ENCODE measurements around the gene P3H1. TPM values are rescaled to one million over a fixed set of nuclear protein-coding genes. Genes with fewer than 3 reads are reported as not detected.
A peak's percentile ranks its signal among the peaks of the same experiment; 100 is the strongest.

P3H1 gene
- total and polyA plus RNA-seq, 2 of the 13 experiments (the other 11 are each of a cell fraction or from before 2014, with no cell fraction given) = 64.6 to 120 TPM

GRCh38 chr1:42740851-42741580, 25.8 kb downstream of the P3H1 start (continued):
- TF ChIP-seq ZNF224 (CRISPR knock-in tag; IDR thresholded peaks at IDR 0.05) (no peak), CHCHD3 (CRISPR knock-in tag; IDR thresholded peaks at IDR 0.05) (0 out of 2 replicates have a peak, but pooled peaks have one; percentile 19), ZBTB7A (CRISPR knock-in tag; IDR thresholded peaks at IDR 0.05) (peak; percentile 33; the same call in 1 of the 2 replicates), HNRNPL (IDR thresholded peaks at IDR 0.05; ENCODE audit: low read depth, low read length) (peak; percentile 92), ZFX (CRISPR knock-in tag; IDR thresholded peaks at IDR 0.05; ENCODE audit: low read depth) (peak; percentile 34), ZNF282 (IDR thresholded peaks at IDR 0.05; ENCODE audit: partially characterized antibody) (no peak)

GRCh38 chr1:42739753-42740700, 26.8 kb downstream of the P3H1 start, which contains the start of gene CLDN19:
TSS of gene CLDN19 (minus strand) at chr1:42740236. CDS start at chr1:42740063, 173 bp downstream.
- TSS peak; percentile 47 for BruUV-seq (replicated peaks)
- no peak within 1 kb of the TSS for H3K27ac ChIP-seq (ENCODE audit: extremely low read length, insufficient read depth, low read length)
- H4K20me1 ChIP-seq (ENCODE audit: insufficient read depth, low read length) = no peaks in the 10 kb centered on the region
- DNase-seq (ENCODE audit: low spot score) (peak; percentile 73), FAIRE-seq (peak; percentile 83), ATAC-seq (peak; percentile 79)
- H3K79me2 ChIP-seq (ENCODE audit: insufficient read depth, low read length) = no peaks in the 10 kb centered on the region
- 4% methylated on average over 16 of the region's 27 CpGs for WGBS (ENCODE audit: low lambda C conversion rate)
- CTCF ChIA-PET (ENCODE audit: low intra/inter-chr PET ratio, low total read pairs) = no interaction called here
- peaks cover 73% of the 10 kb centered on the region for H3K4me1 ChIP-seq (ENCODE audit: insufficient read depth, low read length)
- H3K27me3 ChIP-seq (ENCODE audit: control insufficient read depth in 1 of 2, insufficient read depth in 2 of 2, low read length in 2 of 2) = no peaks in the 10 kb centered on the region
- no peaks in the 10 kb centered on the region for H3K9me3 ChIP-seq (ENCODE audit: low read length)
- peak within 1 kb of the TSS; percentile 98 for H3K4me2 ChIP-seq (ENCODE audit: low read depth, low read length)
- no peaks in the 10 kb centered on the region for H3K36me3 ChIP-seq (replicated peaks in 1 of 2; ENCODE audit: control insufficient read depth in 1 of 2, insufficient read depth in 2 of 2, low read length in 2 of 2)
- intact Hi-C loops (cut with micrococcal nuclease; ENCODE audit: unreplicated experiment) = loop anchor here (5.0 to 10.0 kb wide), 2 partner anchors 163 to 405 kb away; partner anchors contain the start of gene FOXJ3
- H2AFZ ChIP-seq (ENCODE audit: low read length) = peak within 1 kb of the TSS; percentile 33
- in situ Hi-C loops (cut with HindIII; ENCODE audit: extremely low pct_ligation_motif_present, low pct_unique_long_range_greater_than_20kb) = loop anchor here (10.0 to 25.0 kb wide), 2 partner anchors 403 to 595 kb away; partner anchors contain the start of gene FOXJ3
- peak within 1 kb of the TSS; percentile 64 to 83 (median 76) for H3K4me3 ChIP-seq (replicated peaks in 1 of 3; ENCODE audit: insufficient read depth in 1 of 3, low read depth in 2 of 3, low read length in 3 of 3)
- peak within 1 kb of the TSS; percentile 61 for H3K9ac ChIP-seq (ENCODE audit: insufficient read depth, low read depth, low read length)
- POLR2A ChIA-PET = interaction anchor here (0.5 to 3.6 kb wide), 6 partner anchors 14 to 120 kb away, joined by 3 to 28 read pairs (median 5); partner anchors contain the start of genes C1orf50, P3H1, PPIH and YBX1
- TF ChIP-seq ZBTB20 (CRISPR knock-in tag; IDR thresholded peaks at IDR 0.05; ENCODE audit: borderline replicate concordance, low read depth) = peak; percentile 52; the same call in 1 of the 2 replicates
- TF ChIP-seq FOXP4 (CRISPR knock-in tag; IDR thresholded peaks at IDR 0.05) = no peak
- TF ChIP-seq SP1 (IDR thresholded peaks at IDR 0.05) = no peak
- peak; percentile 72; the same call in 1 of the 2 replicates for TF ChIP-seq SP1 (CRISPR knock-in tag; IDR thresholded peaks at IDR 0.05)
- no peak for TF ChIP-seq PBX2 (CRISPR knock-in tag; IDR thresholded peaks at IDR 0.05)
- peak; percentile 36; the same call in 1 of the 2 replicates for TF ChIP-seq ARID5B (CRISPR knock-in tag; IDR thresholded peaks at IDR 0.05)
- TF ChIP-seq ZNF674 (CRISPR knock-in tag; IDR thresholded peaks at IDR 0.05; ENCODE audit: low read depth) = no peak

All from HepG2 (cell line).